Type B pancreatic cell (in vitro differentiated cells): ENCODE measurements around the gene CSK. TPM values are rescaled to one million over a fixed set of nuclear protein-coding genes. Genes with fewer than 3 reads are reported as not detected.
A peak's percentile ranks its signal among the peaks of the same experiment; 100 is the strongest.

ENCODE experiments used
- DNase-seq: peaks from one replicate; pipeline ENCODE4 v3.0.0; 2021; ENCODE audit warnings: mixed read lengths; ENCODE audit not compliant: unreplicated experiment; ENCODE audit errors: extremely low spot score
- H3K27ac Mint-ChIP-seq: 2 replicates; pipeline ENCODE4 v1.8.0; 2021; ENCODE audit warnings: mild to moderate bottlenecking, mixed read lengths
- H3K27me3 Mint-ChIP-seq: 2 replicates; pipeline ENCODE4 v1.8.0; 2021; ENCODE audit warnings: mixed read lengths
- H3K36me3 Mint-ChIP-seq: 2 replicates; pipeline ENCODE4 v1.8.0; 2021; ENCODE audit warnings: mixed read lengths
- H3K4me1 Mint-ChIP-seq: one replicate; pipeline ENCODE4 v1.8.0; 2021; ENCODE audit warnings: mixed read lengths; ENCODE audit not compliant: unreplicated experiment
- H3K4me3 Mint-ChIP-seq: 2 replicates; pipeline ENCODE4 v1.8.0; 2021; ENCODE audit warnings: mild to moderate bottlenecking, mixed read lengths
- H3K9me3 Mint-ChIP-seq: 2 replicates; pipeline ENCODE4 v1.8.0; 2021; ENCODE audit warnings: mixed read lengths
- CTCF ChIP-seq: fragments of 200-600 bp; sonication (generic); conservative IDR thresholded peaks from 2 replicates; pipeline ENCODE4 v1.5.0; 2021; ENCODE audit warnings: antibody characterized with exemption, mild to moderate bottlenecking
- total RNA-seq: library from RNA; stranded (reverse); gene quantifications from 2 replicates; pipeline ENCODE4 v1.2.1, GENCODE V29; 2021; ENCODE audit warnings: low replicate concordance

CSK gene
- total RNA-seq, 1 donor from 2014 or later, result 77.4 TPM

DNA sequence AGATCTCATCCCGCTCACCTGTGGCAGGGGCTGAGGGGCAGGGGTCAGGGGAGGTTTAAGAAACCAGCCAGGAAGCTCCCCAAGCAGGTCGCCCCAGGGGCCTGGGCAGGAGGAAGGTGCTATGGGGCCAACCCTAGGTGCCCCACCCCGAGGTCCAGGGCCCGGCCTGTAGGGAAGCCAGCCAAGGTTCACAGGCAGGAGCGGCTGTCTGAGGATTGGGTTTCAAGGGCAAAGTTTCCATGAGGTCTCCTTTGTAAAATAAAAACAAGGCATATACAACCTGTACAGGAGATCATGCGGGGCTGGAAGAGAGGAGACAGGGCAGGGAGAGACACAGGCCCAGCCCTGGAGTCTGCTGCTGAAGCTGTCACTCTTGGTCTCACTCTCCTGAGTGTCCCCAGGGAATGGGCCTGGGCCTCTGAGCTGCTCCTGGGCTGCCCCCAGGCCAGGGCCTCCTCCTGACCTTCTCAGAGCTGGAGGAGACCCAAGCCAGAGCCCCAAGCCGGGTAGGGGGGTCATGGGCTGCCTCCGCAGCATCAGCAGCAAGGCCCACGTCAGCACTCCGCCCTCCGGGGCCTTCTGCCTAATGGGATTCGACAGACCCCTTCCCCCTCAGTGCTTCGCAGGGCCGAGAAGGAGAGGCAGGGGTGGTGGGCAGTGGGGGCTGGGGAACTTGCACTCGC is 50.1 kb downstream of the CSK start:
- H3K36me3 Mint-ChIP-seq, result peaks cover 3% of the 10 kb centered on the region
- no peak for DNase-seq
- no peak overlapping the region for H3K4me3 Mint-ChIP-seq
- H3K4me1 Mint-ChIP-seq, result no peaks in the 10 kb centered on the region
- H3K27me3 Mint-ChIP-seq, result peaks cover 35% of the 10 kb centered on the region
- no peak for TF ChIP-seq CTCF
- H3K9me3 Mint-ChIP-seq, result no peaks in the 10 kb centered on the region
- no peak overlapping the region for H3K27ac Mint-ChIP-seq

DNA sequence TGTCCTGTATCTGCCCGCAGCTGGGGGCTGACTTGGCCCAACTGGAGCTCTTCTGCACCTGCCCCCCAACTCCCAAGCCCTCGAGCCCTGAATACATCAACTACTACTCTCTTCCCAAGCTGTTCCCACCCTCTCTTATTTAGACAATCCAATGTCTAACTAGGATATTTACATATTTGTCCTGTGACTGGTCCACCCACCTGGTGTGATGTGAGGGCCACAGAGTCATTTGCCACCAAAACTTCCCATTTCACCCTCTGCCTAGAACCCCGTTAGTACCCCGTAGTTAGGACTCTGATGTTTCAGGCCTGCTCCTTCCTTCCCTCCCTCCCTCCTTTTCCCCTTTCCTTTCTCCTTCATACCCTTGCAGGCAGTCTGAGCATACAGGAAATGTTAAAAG is 50.9 kb downstream of the CSK start:
- Mint-ChIP-seq H3K36me3 (peaks cover 3% of the 10 kb centered on the region), H3K27me3 (peaks cover 27% of the 10 kb centered on the region), H3K27ac (no peak overlapping the region), H3K4me1 (no peaks in the 10 kb centered on the region), H3K4me3 (no peak overlapping the region), H3K9me3 (no peaks in the 10 kb centered on the region)
- no peak for TF ChIP-seq CTCF
- DNase-seq, result no peak

- Mint-ChIP-seq H3K4me1 (no peaks in the 10 kb centered on the region), H3K27ac (no peak overlapping the region), H3K27me3 (peaks cover 20% of the 10 kb centered on the region), H3K4me3 (no peak overlapping the region), H3K36me3 (peaks cover 3% of the 10 kb centered on the region), H3K9me3 (no peaks in the 10 kb centered on the region)
- TF ChIP-seq CTCF, result no peak
- DNase-seq, result no peak
Observed at GRCh38 chr15:74833376-74834107, 51.7 kb downstream of the CSK start.

- Mint-ChIP-seq H3K36me3 (peaks cover 3% of the 10 kb centered on the region), H3K27me3 (peaks cover 8% of the 10 kb centered on the region), H3K9me3 (no peaks in the 10 kb centered on the region), H3K4me1 (no peaks in the 10 kb centered on the region), H3K27ac (no peak overlapping the region), H3K4me3 (no peak overlapping the region)
- TF ChIP-seq CTCF, result peak; percentile 78
- DNase-seq, result no peak
Observed at GRCh38 chr15:74835312-74835823, 53.5 kb downstream of the CSK start.

- H3K27me3 Mint-ChIP-seq, result peaks cover 4% of the 10 kb centered on the region
- DNase-seq, result no peak
- no peak for TF ChIP-seq CTCF
- no peaks in the 10 kb centered on the region for H3K9me3 Mint-ChIP-seq
- H3K36me3 Mint-ChIP-seq, result peaks cover 3% of the 10 kb centered on the region
- H3K27ac Mint-ChIP-seq, result no peak overlapping the region
- peaks cover 11% of the 10 kb centered on the region for H3K4me1 Mint-ChIP-seq
- no peak overlapping the region for H3K4me3 Mint-ChIP-seq
Observed at GRCh38 chr15:74836846-74837245, 55.0 kb downstream of the CSK start.
